Activated CD4-positive, alpha-beta T cell treated with anti-CD3 and anti-CD28 coated beads, Interleukin-2, amount 50 U/mL, for 16 hours (primary cell): ENCODE measurements around the gene FKBP5.
"Not testable (repeated sequence)": the region's sequence is repeated elsewhere in the genome, so short reads cannot be mapped to it uniquely, and the experiment has no call there.

ENCODE experiments used
- DNase-seq: peaks from one replicate; pipeline ENCODE4 v3.0.0-alpha.2; 2020

The FKBP5 gene

GRCh38 chr6:35687658-35688604, 784 bp downstream of the FKBP5 start:
- peak; percentile 74 for DNase-seq

- no peak for DNase-seq
Measured at GRCh38 chr6:35686873-35687555, 1.7 kb downstream of the FKBP5 start.

GRCh38 chr6:35686436-35686835, 2.3 kb downstream of the FKBP5 start:
- no peak for DNase-seq

GRCh38 chr6:35683267-35683666, 5.4 kb downstream of the FKBP5 start:
- DNase-seq = no peak

- peak; percentile 56 for DNase-seq
Measured at GRCh38 chr6:35681298-35681697, 7.4 kb downstream of the FKBP5 start.

- no peak for DNase-seq
Measured at GRCh38 chr6:35679399-35679798, 9.3 kb downstream of the FKBP5 start.

GRCh38 chr6:35678814-35679213, 9.9 kb downstream of the FKBP5 start:
- DNase-seq = no peak

GRCh38 chr6:35678021-35678654, 10.6 kb downstream of the FKBP5 start:
- no peak for DNase-seq

- no peak for DNase-seq
Measured at GRCh38 chr6:35677456-35677855, 11.3 kb downstream of the FKBP5 start.

GRCh38 chr6:35675871-35676459, 12.8 kb downstream of the FKBP5 start:
- no peak for DNase-seq

- DNase-seq = no peak
Measured at GRCh38 chr6:35674594-35674993, 14.1 kb downstream of the FKBP5 start.

- no peak for DNase-seq
Measured at GRCh38 chr6:35673755-35674154, 15.0 kb downstream of the FKBP5 start.

- not testable (repeated sequence) for DNase-seq
Measured at GRCh38 chr6:35673284-35673666, 15.4 kb downstream of the FKBP5 start.

GRCh38 chr6:35670453-35670852, 18.3 kb downstream of the FKBP5 start:
- DNase-seq = not testable (repeated sequence)

GRCh38 chr6:35669451-35670045, 19.2 kb downstream of the FKBP5 start:
- peak; percentile 30 for DNase-seq

GRCh38 chr6:35668744-35669450, 19.8 kb downstream of the FKBP5 start:
- no peak for DNase-seq

GRCh38 chr6:35668096-35668495, 20.6 kb downstream of the FKBP5 start:
- no peak for DNase-seq

- DNase-seq = no peak
Measured at GRCh38 chr6:35665573-35665972, 23.1 kb downstream of the FKBP5 start.

- no peak for DNase-seq
Measured at GRCh38 chr6:35664945-35665344, 23.8 kb downstream of the FKBP5 start.

GRCh38 chr6:35663447-35664235, 25.1 kb downstream of the FKBP5 start:
- DNase-seq = no peak

GRCh38 chr6:35662999-35663398, 25.7 kb downstream of the FKBP5 start:
- no peak for DNase-seq
